SU-DHL-6 (cell line): ENCODE data around the gene RGPD8.

ENCODE experiments used
- H2AFZ ChIP-seq: fragments of 200-600 bp; sonication (generic); 2 replicates; pipeline ENCODE4 v1.6.1; 2014; ENCODE audit warnings: low read depth, mild to moderate bottlenecking, moderate library complexity, mixed read lengths, antibody characterized with exemption, low read length; ENCODE audit not compliant: severe bottlenecking
- H3F3A ChIP-seq: fragments of 200-600 bp; shearing (Covaris generic); 2 replicates; pipeline ENCODE4 v1.6.0; 2016; ENCODE audit warnings: antibody characterized with exemption, mild to moderate bottlenecking; ENCODE audit not compliant: insufficient read depth
- H3K27ac ChIP-seq: fragments of 200-600 bp; sonication (generic); 2 replicates; pipeline ENCODE4 v1.5.1; 2016; ENCODE audit warnings: low read depth, mild to moderate bottlenecking, low read length, moderate library complexity, mixed read lengths
- H3K27me3 ChIP-seq: fragments of 200-600 bp; sonication (generic), shearing (Covaris generic); 2 replicates; pipeline ENCODE4 v1.6.0; 2014; ENCODE audit warnings: mild to moderate bottlenecking, low read length
- H3K36me3 ChIP-seq: fragments of 200-600 bp; sonication (generic); 2 replicates; pipeline ENCODE4 v1.6.1; 2014; ENCODE audit warnings: mild to moderate bottlenecking, low read length, mixed read lengths
- H3K4me2 ChIP-seq: fragments of 300-600, 200-600 bp; shearing (Covaris generic), sonication (generic); 2 replicates; pipeline ENCODE4 v1.6.0; 2014; ENCODE audit warnings: low read length, low read depth, mild to moderate bottlenecking; ENCODE audit not compliant: poor library complexity, severe bottlenecking
- H3K4me3 ChIP-seq: fragments of 200-600 bp; sonication (generic); 2 replicates; pipeline ENCODE4 v1.5.1; 2014; ENCODE audit warnings: antibody characterized with exemption, low read length, mild to moderate bottlenecking, mixed read lengths; ENCODE audit not compliant: insufficient read depth, poor library complexity, severe bottlenecking
- H3K79me2 ChIP-seq: fragments of 200-600 bp; sonication (generic); 2 replicates; pipeline ENCODE4 v1.6.1; 2014; ENCODE audit warnings: mild to moderate bottlenecking, low read length, moderate library complexity; ENCODE audit not compliant: insufficient read depth
- H3K9ac ChIP-seq: fragments of 200-600 bp; sonication (generic); 2 replicates; pipeline ENCODE4 v1.7.0; 2014; ENCODE audit warnings: mild to moderate bottlenecking, low read length
- H3K9me2 ChIP-seq: fragments of 200-600 bp; sonication (generic); replicated peaks from 2 replicates; pipeline ENCODE4 v1.6.1; 2014; ENCODE audit warnings: low read length; ENCODE audit not compliant: insufficient read depth
- H3K9me3 ChIP-seq: fragments of 200-600 bp; sonication (generic); 2 replicates; pipeline ENCODE4 v1.6.1; 2014; ENCODE audit warnings: low read length, mixed read lengths; ENCODE audit not compliant: insufficient read depth
- H4K20me1 ChIP-seq: fragments of 200-600 bp; sonication (generic); 2 replicates; pipeline ENCODE4 v1.6.1; 2014; ENCODE audit warnings: low read depth, mild to moderate bottlenecking, antibody characterized with exemption, low read length, moderate library complexity, mixed read lengths
- CTCF ChIP-seq: fragments of 200-600 bp; sonication (generic); IDR thresholded peaks from one replicate; pipeline ENCODE4 v1.5.1; 2017; ENCODE audit warnings: antibody characterized with exemption, mild to moderate bottlenecking, low read length, moderate library complexity; ENCODE audit not compliant: insufficient read depth, poor library complexity, severe bottlenecking
- EZH2phosphoT487 ChIP-seq: fragments of 200-600 bp; sonication (generic), shearing (Covaris generic); conservative IDR thresholded peaks from 2 replicates; pipeline ENCODE4 v1.6.1; 2018; ENCODE audit warnings: mild to moderate bottlenecking, antibody characterized with exemption, low read length, moderate library complexity, mixed read lengths

The RGPD8 gene

GRCh38 chr2:112332123-112332696 is 101.2 kb downstream of the RGPD8 start:
- Histone ChIP-seq H3K4me2 (no peak overlapping the region), H3K9me3 (no peaks in the 10 kb centered on the region), H3K79me2 (no peaks in the 10 kb centered on the region), H3K4me3 (no peak overlapping the region), H3K27ac (no peak overlapping the region), H4K20me1 (no peaks in the 10 kb centered on the region), H3K27me3 (no peaks in the 10 kb centered on the region), H3F3A (no peaks in the 10 kb centered on the region), H2AFZ (no peak overlapping the region), H3K9me2 (no peaks in the 10 kb centered on the region), H3K36me3 (no peaks in the 10 kb centered on the region), H3K9ac (no peak overlapping the region)
- TF ChIP-seq CTCF (no peak), EZH2phosphoT487 (no peak)

GRCh38 chr2:112322919-112323318 is 110.5 kb downstream of the RGPD8 start:
- H3K4me3 ChIP-seq: no peak overlapping the region
- no peak overlapping the region for H3K9ac ChIP-seq
- no peak for TF ChIP-seq EZH2phosphoT487
- TF ChIP-seq CTCF: no peak
- H4K20me1 ChIP-seq: no peaks in the 10 kb centered on the region
- no peaks in the 10 kb centered on the region for H3K36me3 ChIP-seq
- no peaks in the 10 kb centered on the region for H3K9me3 ChIP-seq
- H3K27me3 ChIP-seq: no peaks in the 10 kb centered on the region
- H3F3A ChIP-seq: no peaks in the 10 kb centered on the region
- H2AFZ ChIP-seq: no peak overlapping the region
- H3K4me2 ChIP-seq: no peak overlapping the region
- H3K27ac ChIP-seq: no peak overlapping the region
- no peaks in the 10 kb centered on the region for H3K79me2 ChIP-seq
- H3K9me2 ChIP-seq: no peaks in the 10 kb centered on the region

- H3K27me3 ChIP-seq: no peaks in the 10 kb centered on the region
- TF ChIP-seq CTCF (no peak), EZH2phosphoT487 (no peak)
- H3K79me2 ChIP-seq: no peaks in the 10 kb centered on the region
- H3K27ac ChIP-seq: no peak overlapping the region
- no peaks in the 10 kb centered on the region for H3K9me2 ChIP-seq
- H3K9ac ChIP-seq: no peak overlapping the region
- no peak overlapping the region for H3K4me3 ChIP-seq
- H2AFZ ChIP-seq: no peak overlapping the region
- H3K9me3 ChIP-seq: no peaks in the 10 kb centered on the region
- H3K36me3 ChIP-seq: no peaks in the 10 kb centered on the region
- H3F3A ChIP-seq: no peaks in the 10 kb centered on the region
- no peaks in the 10 kb centered on the region for H4K20me1 ChIP-seq
- no peak overlapping the region for H3K4me2 ChIP-seq
Measured at GRCh38 chr2:112321375-112322320, 111.8 kb downstream of the RGPD8 start.
